Epithelial cell of esophagus (primary cell): ENCODE results near the gene RBP4.

ENCODE experiments used
- DNase-seq: peaks from one replicate; pipeline ENCODE4 v3.0.0; 2010; ENCODE audit warnings: low read depth
- H3K4me3 ChIP-seq: 2 replicates; pipeline ENCODE4 v1.5.1; 2011; ENCODE audit warnings: mild to moderate bottlenecking, low read length, control low read depth
- TF ChIP-seq, protein P1 (sequence below): IDR thresholded peaks from 2 replicates; pipeline ENCODE4 v1.5.1; 2011; ENCODE audit warnings: low read depth, mild to moderate bottlenecking, low read length, control low read depth, inconsistent platforms; ENCODE audit not compliant: insufficient read depth; ENCODE audit errors: missing control alignments

RBP4 gene

DNA sequence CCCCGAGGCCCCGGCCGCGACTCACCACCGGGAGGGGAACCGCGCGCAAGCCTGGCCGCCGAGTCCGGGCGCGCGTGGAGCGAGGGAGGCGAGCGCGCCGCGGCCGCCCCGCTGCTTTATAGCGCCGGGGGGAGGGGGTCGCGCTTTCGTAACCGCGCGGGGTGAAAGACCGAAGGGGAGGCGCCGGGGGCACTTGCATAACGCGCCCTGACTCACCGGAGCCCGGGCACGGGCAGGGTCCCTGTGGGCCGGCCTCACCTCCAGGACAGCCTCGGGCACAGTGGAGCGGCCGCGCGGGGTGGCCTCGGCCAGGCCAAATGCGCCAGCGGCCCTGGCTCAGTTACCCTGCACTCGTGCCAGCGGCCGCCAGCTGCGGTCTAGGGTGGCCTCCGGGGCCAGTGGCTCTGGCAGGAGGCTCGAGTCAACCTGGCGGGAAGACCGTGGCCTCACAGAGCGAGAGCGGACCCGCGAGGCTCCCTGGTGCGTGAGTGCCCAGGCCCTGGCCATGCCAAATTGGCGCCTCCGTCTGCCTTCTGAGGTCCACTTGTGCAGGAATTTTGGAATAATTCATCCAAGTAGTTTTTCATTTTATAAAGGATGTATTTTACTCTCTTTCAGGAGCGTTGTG lies at the start of gene RBP4:
TSS of gene RBP4 (minus strand) at position 90 of the 628 bp plus-strand sequence. CDS start 207 bp downstream, outside the sequence.
- H3K4me3 ChIP-seq: no peak within 1 kb of the TSS
- DNase-seq: peak; percentile 17
- TF ChIP-seq, protein P1, sequence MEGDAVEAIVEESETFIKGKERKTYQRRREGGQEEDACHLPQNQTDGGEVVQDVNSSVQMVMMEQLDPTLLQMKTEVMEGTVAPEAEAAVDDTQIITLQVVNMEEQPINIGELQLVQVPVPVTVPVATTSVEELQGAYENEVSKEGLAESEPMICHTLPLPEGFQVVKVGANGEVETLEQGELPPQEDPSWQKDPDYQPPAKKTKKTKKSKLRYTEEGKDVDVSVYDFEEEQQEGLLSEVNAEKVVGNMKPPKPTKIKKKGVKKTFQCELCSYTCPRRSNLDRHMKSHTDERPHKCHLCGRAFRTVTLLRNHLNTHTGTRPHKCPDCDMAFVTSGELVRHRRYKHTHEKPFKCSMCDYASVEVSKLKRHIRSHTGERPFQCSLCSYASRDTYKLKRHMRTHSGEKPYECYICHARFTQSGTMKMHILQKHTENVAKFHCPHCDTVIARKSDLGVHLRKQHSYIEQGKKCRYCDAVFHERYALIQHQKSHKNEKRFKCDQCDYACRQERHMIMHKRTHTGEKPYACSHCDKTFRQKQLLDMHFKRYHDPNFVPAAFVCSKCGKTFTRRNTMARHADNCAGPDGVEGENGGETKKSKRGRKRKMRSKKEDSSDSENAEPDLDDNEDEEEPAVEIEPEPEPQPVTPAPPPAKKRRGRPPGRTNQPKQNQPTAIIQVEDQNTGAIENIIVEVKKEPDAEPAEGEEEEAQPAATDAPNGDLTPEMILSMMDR: no peak

GRCh38 chr10:93639791-93640190 lies 38.8 kb upstream of the RBP4 start:
- DNase-seq: no peak
- TF ChIP-seq, protein P1: no peak
- no peak overlapping the region for H3K4me3 ChIP-seq

DNA sequence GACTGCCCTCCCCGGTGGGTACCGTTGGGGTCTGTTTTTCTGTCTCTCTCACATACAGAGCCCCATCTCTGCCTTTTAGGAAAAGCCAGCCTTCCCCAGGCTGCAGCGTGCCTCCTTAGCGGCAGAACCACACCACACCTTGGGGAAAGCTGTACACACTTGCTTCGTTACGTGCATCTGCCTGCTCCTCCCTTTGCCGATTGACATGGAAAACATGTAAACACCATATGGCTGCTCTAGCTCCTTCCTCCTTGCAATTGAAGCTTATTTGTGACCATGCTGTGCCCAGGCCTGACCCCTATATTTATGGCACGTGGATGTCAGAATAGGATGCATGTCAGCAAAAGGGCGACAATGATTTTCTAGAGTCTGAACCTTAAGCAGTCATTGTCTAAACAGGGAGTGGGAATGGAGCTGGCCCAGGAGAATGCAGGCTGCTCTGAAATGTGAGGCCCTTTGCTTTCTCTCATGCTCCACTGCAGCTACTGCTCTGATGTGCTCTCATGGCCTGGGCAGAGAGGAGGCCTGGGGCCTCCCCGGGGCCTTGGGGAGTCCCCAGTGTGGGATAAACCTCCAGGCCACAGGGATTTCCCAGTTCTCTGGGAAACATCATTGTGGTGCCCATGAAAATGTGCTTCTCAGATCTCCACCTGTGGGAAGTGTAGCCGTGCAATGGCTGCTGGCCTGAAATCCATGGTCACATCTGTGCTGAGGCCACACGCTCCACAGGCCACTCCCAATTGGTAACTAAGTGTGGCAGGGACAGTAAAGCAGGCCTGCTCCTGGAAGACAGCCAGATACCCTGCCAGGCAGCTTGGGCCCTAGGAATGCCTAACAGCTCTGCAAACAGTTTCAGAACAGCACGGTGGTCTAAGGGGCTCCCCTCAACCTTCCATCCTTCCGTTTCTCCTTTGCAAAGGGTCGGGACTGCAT lies 29.9 kb upstream of the RBP4 start:
- no peak overlapping the region for H3K4me3 ChIP-seq
- TF ChIP-seq, protein P1: no peak
- DNase-seq: no peak

DNA sequence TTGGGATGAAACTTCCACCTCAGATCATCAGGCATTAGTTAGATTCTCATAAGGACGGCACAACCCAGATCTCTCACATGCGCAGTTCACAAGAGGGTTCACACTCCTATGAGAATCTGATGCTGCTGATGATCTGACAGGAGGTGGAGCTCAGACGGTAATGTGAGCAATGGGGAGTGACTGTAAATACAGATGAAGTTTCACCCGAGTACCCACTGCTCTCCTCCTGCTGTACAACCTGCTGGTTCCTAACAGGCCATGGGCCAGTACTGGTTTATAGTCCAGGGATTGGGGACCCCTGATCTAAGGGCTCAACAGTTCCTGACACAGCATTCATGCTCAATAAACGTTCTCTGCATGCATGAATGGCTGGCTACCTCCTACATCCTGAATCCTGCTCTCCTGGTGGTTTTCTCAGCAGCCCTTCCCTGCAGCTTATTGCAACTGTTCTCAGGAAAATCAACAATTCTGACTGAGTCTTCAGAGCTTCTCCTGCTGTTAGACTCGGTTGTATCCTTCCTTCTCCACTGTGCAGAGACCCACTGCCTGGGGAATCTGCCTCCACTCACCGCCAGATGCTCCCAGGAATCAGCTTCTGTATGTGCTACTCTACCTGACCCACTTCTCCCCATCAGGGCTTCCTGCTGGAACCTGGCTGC lies 28.7 kb upstream of the RBP4 start:
- TF ChIP-seq, protein P1: no peak
- no peak for DNase-seq
- no peak overlapping the region for H3K4me3 ChIP-seq

DNA sequence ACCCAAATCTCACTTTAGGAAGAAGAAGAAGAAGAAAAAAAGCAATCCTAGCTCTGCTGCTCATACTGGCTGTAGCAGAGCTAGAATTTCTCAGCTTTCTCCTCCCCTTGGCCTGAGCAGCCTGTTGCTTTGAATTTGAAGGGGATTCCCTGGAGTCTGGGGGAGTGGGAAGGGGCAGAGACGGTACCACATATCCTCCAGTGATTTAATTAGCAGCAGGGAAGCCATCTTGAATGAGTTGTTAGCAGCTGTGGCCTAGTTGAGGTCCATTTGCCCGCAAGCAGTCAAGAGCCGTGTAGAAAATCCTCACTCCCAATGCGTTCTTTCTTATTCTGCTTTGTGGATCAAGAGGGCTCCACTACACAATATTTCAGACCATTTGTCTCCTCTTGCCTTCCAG lies 27.8 kb upstream of the RBP4 start:
- DNase-seq: no peak
- TF ChIP-seq, protein P1: no peak
- no peak overlapping the region for H3K4me3 ChIP-seq

DNA sequence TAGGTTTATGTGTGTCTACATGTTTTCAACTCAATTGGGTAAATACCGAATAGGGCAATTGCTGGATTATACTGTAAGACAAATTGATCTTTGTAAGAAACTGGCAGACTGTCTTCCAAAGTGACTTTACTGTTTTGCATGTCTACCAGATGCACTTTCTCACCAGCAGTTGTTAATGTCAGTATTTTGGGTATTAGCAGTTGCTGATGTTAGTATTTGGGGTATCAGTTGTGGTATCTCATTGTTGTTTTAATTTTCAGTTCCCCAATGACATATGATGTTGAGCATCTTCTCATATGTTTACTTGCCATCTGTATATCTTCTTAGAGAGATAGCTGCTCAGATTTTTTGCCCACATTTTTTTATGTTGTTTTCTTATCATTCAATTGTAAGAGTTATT lies 21.9 kb upstream of the RBP4 start:
- no peak overlapping the region for H3K4me3 ChIP-seq
- TF ChIP-seq, protein P1: no peak
- no peak for DNase-seq
